Esophagus muscularis mucosa (tissue), 3 donors: ENCODE measurements around the gene TM4SF1.

Source experiments
- CTCF ChIP-seq, 3 experiments: fragments of 200-600 bp in 2 of 3; fragments of 450-650 bp in 1 of 3; sonication (generic) in 2 of 3; IDR thresholded peaks; one replicate each; pipeline ENCODE4 v1.5.1; 2017 to 2019; ENCODE audit warnings: antibody characterized with exemption in 3 of 3, mild to moderate bottlenecking in 2 of 3, moderate library complexity in 1 of 3
- POLR2A ChIP-seq: fragments of 450-650 bp; IDR thresholded peaks from one replicate; pipeline ENCODE4 v1.6.1; 2017; ENCODE audit warnings: antibody characterized with exemption, moderate library complexity, mild to moderate bottlenecking, low read depth
- POLR2AphosphoS5 ChIP-seq, 2 donors: sonication (generic); formaldehyde crosslinking; IDR thresholded peaks; one replicate each; pipeline ENCODE4 v1.6.1; 2017; ENCODE audit warnings: antibody characterized with exemption in 2 of 2

- TF ChIP-seq POLR2A (no peak), CTCF (IDR thresholded peaks at IDR 0.05) (no peak), POLR2AphosphoS5 (IDR thresholded peaks at IDR 0.05) (no peak)
Measured at GRCh38 chr3:149401212-149401925, 23.9 kb upstream of the TM4SF1 start.
